CD4-positive, alpha-beta T cell treated with Interleukin-6 for 4 hours (primary cell): ENCODE data around the gene PADI3.
"Not testable (repeated sequence)": the region's sequence is repeated elsewhere in the genome, so short reads cannot be mapped to it uniquely, and the experiment has no call there.

Source experiments
- DNase-seq: peaks from one replicate; pipeline ENCODE4 v3.0.0-alpha.2; 2020; ENCODE audit warnings: mixed read lengths

PADI3 gene

GRCh38 chr1:17217607-17218006 lies 31.3 kb upstream of the PADI3 start:
- no peak for DNase-seq

GRCh38 chr1:17218939-17219338 lies 30.0 kb upstream of the PADI3 start:
- DNase-seq = no peak

- no peak for DNase-seq
Measured at GRCh38 chr1:17220287-17220686, 28.6 kb upstream of the PADI3 start.

GRCh38 chr1:17222557-17222956 lies 26.3 kb upstream of the PADI3 start:
- DNase-seq = no peak

GRCh38 chr1:17224434-17224833 lies 24.5 kb upstream of the PADI3 start:
- DNase-seq = no peak

- no peak for DNase-seq
Measured at GRCh38 chr1:17225140-17225539, 23.8 kb upstream of the PADI3 start.

- no peak for DNase-seq
Measured at GRCh38 chr1:17227358-17227915, 21.5 kb upstream of the PADI3 start.

GRCh38 chr1:17228619-17229018 lies 20.3 kb upstream of the PADI3 start:
- DNase-seq = no peak

- DNase-seq = no peak
Measured at GRCh38 chr1:17229379-17229778, 19.5 kb upstream of the PADI3 start.

GRCh38 chr1:17230106-17230505 lies 18.8 kb upstream of the PADI3 start:
- no peak for DNase-seq

- no peak for DNase-seq
Measured at GRCh38 chr1:17230671-17231310, 18.1 kb upstream of the PADI3 start.

GRCh38 chr1:17232759-17233661 lies 15.9 kb upstream of the PADI3 start:
- no peak for DNase-seq

- no peak for DNase-seq
Measured at GRCh38 chr1:17233675-17234320, 15.1 kb upstream of the PADI3 start.

- no peak for DNase-seq
Measured at GRCh38 chr1:17234405-17234804, 14.5 kb upstream of the PADI3 start.

GRCh38 chr1:17235135-17235885 lies 13.6 kb upstream of the PADI3 start:
- DNase-seq = no peak

GRCh38 chr1:17236779-17237560 lies 11.9 kb upstream of the PADI3 start:
- peak; percentile 90 for DNase-seq

GRCh38 chr1:17237561-17237903 lies 11.4 kb upstream of the PADI3 start:
- DNase-seq = no peak

- DNase-seq = no peak
Measured at GRCh38 chr1:17239420-17239819, 9.5 kb upstream of the PADI3 start.

GRCh38 chr1:17241011-17241779 lies 7.7 kb upstream of the PADI3 start:
- DNase-seq = not testable (repeated sequence)

- DNase-seq = not testable (repeated sequence)
Measured at GRCh38 chr1:17241780-17242074, 7.2 kb upstream of the PADI3 start.

GRCh38 chr1:17243274-17243673 lies 5.6 kb upstream of the PADI3 start:
- no peak for DNase-seq
